K562 (cell line): ENCODE data around the gene FGF21. TPM values are rescaled to one million over a fixed set of nuclear protein-coding genes. Genes with fewer than 3 reads are reported as not detected.

Source experiments
- ARID3A ChIP-seq: IDR thresholded peaks from 2 replicates; pipeline ENCODE4 v1.6.1; 2012; ENCODE audit warnings: low read depth, low read length, improper control_type of control experiment, borderline replicate concordance
- BCOR ChIP-seq: fragments of 450-650 bp; IDR thresholded peaks from 2 replicates; pipeline ENCODE4 v1.6.1; 2016
- CBFA2T2 ChIP-seq: fragments of 450-650 bp; conservative IDR thresholded peaks from 2 replicates; pipeline ENCODE4 v1.6.1; 2017; ENCODE audit warnings: mild to moderate bottlenecking
- CREB3L1 ChIP-seq: fragments of 450-650 bp; IDR thresholded peaks from 2 replicates; pipeline ENCODE4 v1.6.1; 2014; ENCODE audit warnings: low read depth, mild to moderate bottlenecking, moderate library complexity, borderline replicate concordance
- CTCF ChIP-seq, 3 experiments: IDR thresholded peaks in 2 of 3; conservative IDR thresholded peaks in 1 of 3; 2 replicates each; pipeline ENCODE4 v1.5.1; 2011 to 2012; ENCODE audit warnings: low read length in 3 of 3, mild to moderate bottlenecking in 3 of 3, control low read depth in 2 of 3, improper control_type of control experiment in 1 of 3, inconsistent platforms in 1 of 3, low read depth in 1 of 3, mixed read lengths in 1 of 3, moderate library complexity in 1 of 3; ENCODE audit not compliant: insufficient read depth in 2 of 3
- DIDO1 ChIP-seq: fragments of 450-650 bp; IDR thresholded peaks from 2 replicates; pipeline ENCODE4 v1.6.1; 2016; ENCODE audit warnings: low read depth, missing biosample characterization, missing genetic modification characterization
- E2F4 ChIP-seq: sonication (generic); formaldehyde crosslinking; IDR thresholded peaks from 2 replicates; pipeline ENCODE4 v1.8.0; 2022; ENCODE audit warnings: mild to moderate bottlenecking, low read depth, missing genetic modification reagents
- FOXA3 ChIP-seq, 2 experiments: fragments of 450-650 bp in 1 of 2; sonication (generic) in 1 of 2; formaldehyde crosslinking; IDR thresholded peaks in 1 of 2; conservative IDR thresholded peaks in 1 of 2; 2 replicates each; pipeline versions ENCODE4 v1.4.0 to v1.8.0; 2020 to 2022; ENCODE audit warnings: mild to moderate bottlenecking in 2 of 2, missing genetic modification reagents in 1 of 2
- HNRNPH1 ChIP-seq: fragments of 200-400 bp; formaldehyde crosslinking; optimal IDR thresholded peaks from 2 replicates; pipeline ENCODE3; 2017; ENCODE audit warnings: low read depth, mild to moderate bottlenecking, low read length, moderate library complexity
- LEF1 ChIP-seq: fragments of 450-650 bp; IDR thresholded peaks from 2 replicates; pipeline ENCODE4 v1.6.1; 2016; ENCODE audit warnings: mild to moderate bottlenecking
- MYBL2 ChIP-seq, 2 experiments: fragments of 450-650 bp in 1 of 2; sonication (generic) in 1 of 2; formaldehyde crosslinking in 1 of 2; IDR thresholded peaks; 2 replicates each; pipeline versions ENCODE4 v1.6.1 to v1.8.1; 2017 to 2022; ENCODE audit warnings: borderline replicate concordance in 1 of 2, inconsistent platforms in 1 of 2, low read depth in 1 of 2, mild to moderate bottlenecking in 1 of 2, missing genetic modification reagents in 1 of 2, moderate library complexity in 1 of 2
- NFYB ChIP-seq: IDR thresholded peaks from 2 replicates; pipeline ENCODE4 v1.6.1; 2011; ENCODE audit warnings: mild to moderate bottlenecking, moderate library complexity; ENCODE audit not compliant: insufficient read length; ENCODE audit errors: extremely low read depth
- NONO ChIP-seq, 2 experiments: fragments of 200-400 bp in 1 of 2; fragments of 450-650 bp in 1 of 2; formaldehyde crosslinking in 1 of 2; IDR thresholded peaks; 2 replicates each; pipeline ENCODE4 v1.6.1; 2017; ENCODE audit warnings: low read depth in 2 of 2, mild to moderate bottlenecking in 2 of 2, moderate library complexity in 2 of 2, low read length in 1 of 2
- PURB ChIP-seq: sonication (generic); formaldehyde crosslinking; IDR thresholded peaks from 2 replicates; pipeline ENCODE4 v1.9.0; 2021; ENCODE audit warnings: low read depth, mild to moderate bottlenecking, missing genetic modification reagents
- TFE3 ChIP-seq: fragments of 450-650 bp; formaldehyde crosslinking; IDR thresholded peaks from 2 replicates; pipeline ENCODE4 v1.4.0; 2020; ENCODE audit warnings: mild to moderate bottlenecking, mixed read lengths
- ZEB2 ChIP-seq: fragments of 450-650 bp; IDR thresholded peaks from 2 replicates; pipeline ENCODE4 v1.6.1; 2016
- ZNF324 ChIP-seq: fragments of 250-450 bp; sonication (Bioruptor Pico); IDR thresholded peaks from 2 replicates; pipeline ENCODE4 v1.4.0; 2020; ENCODE audit warnings: mild to moderate bottlenecking
- ZNF431 ChIP-seq: sonication (generic); formaldehyde crosslinking; IDR thresholded peaks from 2 replicates; pipeline ENCODE4 v1.8.0; 2022; ENCODE audit warnings: mild to moderate bottlenecking, missing genetic modification reagents
- ZNF695 ChIP-seq: fragments of 450-650 bp; formaldehyde crosslinking; IDR thresholded peaks from 2 replicates; pipeline ENCODE4 v1.4.0; 2020; ENCODE audit warnings: mild to moderate bottlenecking, moderate library complexity
- polyA plus RNA-seq, 8 experiments: library from polyadenylated mRNA; depleted of rRNA in 4 of 8; stranded (reverse) in 5 of 8; unstranded in 3 of 8; fragments of >200 nt; fragmentation: Nextera tagmentation in 2 of 8; fragmentation: Illumina TruSeq in 1 of 8; extraction: Ambion mirVana in 2 of 8; extraction: Trizol in 1 of 8; gene quantifications; 2 replicates each; pipeline versions ENCODE4 v1.2.1 to v1.2.3, GENCODE V29; 2011 to 2014; ENCODE audit warnings: inconsistent platforms in 1 of 8, missing spikeins in 1 of 8
- total RNA-seq, 7 experiments: library from RNA; depleted of rRNA in 6 of 7; stranded (reverse); fragments of >200 nt in 6 of 7; fragmentation: Illumina TruSeq in 2 of 7; extraction: Trizol in 2 of 7; gene quantifications; 2 replicates each; pipeline versions ENCODE4 v1.2.1 to v1.2.3, GENCODE V29; 2011 to 2021; ENCODE audit warnings: low replicate concordance in 1 of 7

The FGF21 gene
- total and polyA plus RNA-seq, 9 of the 15 experiments (the other 6 are each of a cell fraction or from before 2014, with no cell fraction given) = 0.04 to 0.77 (median 0.09) TPM; not detected in 6

- no peak for TF ChIP-seq E2F4 (CRISPR knock-in tag)
- no peak for TF ChIP-seq CTCF (IDR thresholded peaks at IDR 0.05 in 2 of 3, conservative IDR thresholded peaks at IDR 0.05 in 1 of 3; ENCODE audit: insufficient read depth in 2 of 3, low read depth in 1 of 3, low read length in 3 of 3)
- peak; percentile 45; the same call in 1 of the 2 replicates for TF ChIP-seq DIDO1 (tag)
- peak in 1 of 2 experiments; percentile 69; a peak in 2 of 4 replicates for TF ChIP-seq NONO (IDR thresholded peaks at IDR 0.05; ENCODE audit: low read depth in 2 of 2, low read length in 1 of 2)
- no peak for TF ChIP-seq ZNF324 (CRISPR knock-in tag)
- peak; percentile 28; the same call in 1 of the 2 replicates for TF ChIP-seq BCOR
- peak; percentile 71; the same call in 1 of the 2 replicates for TF ChIP-seq ARID3A
- TF ChIP-seq TFE3 (CRISPR knock-in tag) = peak; percentile 95
- no peak for TF ChIP-seq FOXA3 (CRISPR knock-in tag; conservative IDR thresholded peaks at IDR 0.05 in 1 of 2, IDR thresholded peaks at IDR 0.05 in 1 of 2)
- TF ChIP-seq ZNF431 (CRISPR knock-in tag) = no peak
- no peak for TF ChIP-seq PURB (CRISPR knock-in tag)
- no peak for TF ChIP-seq ZNF695
- no peak for TF ChIP-seq NFYB
- TF ChIP-seq MYBL2 (IDR thresholded peaks at IDR 0.05; ENCODE audit: low read depth) = no peak
- TF ChIP-seq MYBL2 (CRISPR knock-in tag; IDR thresholded peaks at IDR 0.05; ENCODE audit: borderline replicate concordance) = no peak
- TF ChIP-seq ZEB2 = peak; percentile 93
- no peak for TF ChIP-seq HNRNPH1
- TF ChIP-seq LEF1 = peak; percentile 96
- 0 out of 2 replicates have a peak, but pooled peaks have one; percentile 18 for TF ChIP-seq CREB3L1
- TF ChIP-seq CBFA2T2 = peak; percentile 81
Observed at GRCh38 chr19:48780631-48781391, 25.5 kb downstream of the FGF21 start (continued).
